ENCODE measurements around the gene TAAR1.
"Not testable (repeated sequence)": the region's sequence is repeated elsewhere in the genome, so short reads cannot be mapped to it uniquely, and the experiment has no call there.

The TAAR1 gene

GRCh38 chr6:132659082-132659481 is at the start of gene TAAR1:
TAAR1 (minus strand) TSS chr6:132659182; CDS start chr6:132646003, 13,179 bp downstream.
- FAIRE-seq, result no peak

DNA sequence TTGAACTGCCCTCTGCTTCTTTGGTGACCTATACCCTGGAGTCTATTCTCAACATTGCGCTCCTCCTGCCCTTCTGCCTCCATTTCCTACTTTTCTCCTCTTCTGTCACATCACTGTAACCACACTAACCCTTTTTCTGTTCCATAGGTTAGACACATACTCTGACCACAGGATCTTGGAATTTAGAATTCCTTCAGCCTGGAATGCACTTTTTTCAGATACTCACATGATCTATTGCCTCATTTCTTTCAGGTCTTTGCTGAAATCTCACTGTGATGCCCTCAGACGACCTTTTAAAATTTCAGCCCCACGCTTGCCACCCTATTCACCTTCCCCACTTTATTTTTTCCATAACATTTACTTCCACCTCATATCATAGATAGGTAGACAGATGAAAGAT is 49.8 kb upstream of the TAAR1 start:
- no peak for FAIRE-seq

DNA sequence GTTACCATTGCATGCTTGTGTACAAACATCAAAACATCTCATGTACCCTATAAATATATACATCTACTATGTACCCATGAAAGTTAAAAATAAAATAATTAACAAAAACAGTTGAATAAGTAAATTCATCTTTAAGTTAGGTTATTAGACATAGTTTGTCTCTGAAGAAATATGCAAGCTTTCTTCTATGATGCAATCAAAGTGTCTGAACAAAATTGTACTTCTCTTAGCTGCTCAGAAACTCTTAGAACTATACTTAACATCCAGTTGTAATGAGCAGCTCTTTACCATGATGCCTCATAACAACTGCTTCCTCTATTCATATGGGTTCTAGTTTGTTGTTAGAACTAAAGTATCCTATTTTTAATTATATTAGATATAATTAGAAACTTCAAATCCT is 49.0 kb upstream of the TAAR1 start:
- no peak for FAIRE-seq

- FAIRE-seq, result not testable (repeated sequence)
Observed at GRCh38 chr6:132706756-132707155, 47.8 kb upstream of the TAAR1 start.

GRCh38 chr6:132703936-132704335 is 45.0 kb upstream of the TAAR1 start:
- no peak for FAIRE-seq

- FAIRE-seq, result no peak
Observed at GRCh38 chr6:132698608-132699007, 39.6 kb upstream of the TAAR1 start.

DNA sequence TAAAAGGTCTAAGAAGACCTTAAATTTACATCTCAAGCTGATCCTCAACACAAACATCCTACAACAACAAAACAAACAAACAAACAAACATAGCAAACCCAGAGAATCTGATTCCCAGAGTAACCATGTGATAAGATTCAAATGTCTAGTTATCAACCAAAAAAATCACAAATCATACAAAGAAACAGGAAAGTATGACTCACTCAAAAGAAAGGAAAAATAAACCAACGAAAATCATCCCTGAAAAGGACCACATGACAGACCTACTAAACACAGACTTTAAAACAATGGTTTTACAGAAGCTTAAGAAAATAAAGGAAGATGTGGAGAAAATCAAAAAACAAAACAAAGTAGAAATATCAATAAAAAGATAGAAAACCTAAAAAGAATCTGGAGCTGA is 36.8 kb upstream of the TAAR1 start:
- no peak for FAIRE-seq

DNA sequence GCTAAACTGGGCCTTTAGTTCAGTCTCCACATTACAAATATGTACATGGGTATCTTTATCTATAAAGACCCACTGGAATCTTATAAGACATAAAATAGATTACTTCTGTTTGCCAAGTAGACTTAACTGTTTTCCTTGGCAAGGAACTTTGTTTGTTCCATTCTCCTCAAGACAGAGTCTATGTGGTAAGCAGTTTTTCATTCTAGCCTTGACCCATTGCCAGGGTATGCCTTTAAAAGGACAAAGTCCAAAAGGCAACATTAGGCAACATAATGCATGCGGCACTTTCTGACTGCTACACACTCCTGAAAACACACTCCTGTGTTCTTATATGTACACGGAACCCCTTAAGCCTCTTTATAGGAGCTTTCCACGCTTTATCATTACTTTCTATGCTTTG is 34.5 kb upstream of the TAAR1 start:
- no peak for FAIRE-seq

GRCh38 chr6:132690678-132691077 is 31.7 kb upstream of the TAAR1 start:
- FAIRE-seq, result no peak

DNA sequence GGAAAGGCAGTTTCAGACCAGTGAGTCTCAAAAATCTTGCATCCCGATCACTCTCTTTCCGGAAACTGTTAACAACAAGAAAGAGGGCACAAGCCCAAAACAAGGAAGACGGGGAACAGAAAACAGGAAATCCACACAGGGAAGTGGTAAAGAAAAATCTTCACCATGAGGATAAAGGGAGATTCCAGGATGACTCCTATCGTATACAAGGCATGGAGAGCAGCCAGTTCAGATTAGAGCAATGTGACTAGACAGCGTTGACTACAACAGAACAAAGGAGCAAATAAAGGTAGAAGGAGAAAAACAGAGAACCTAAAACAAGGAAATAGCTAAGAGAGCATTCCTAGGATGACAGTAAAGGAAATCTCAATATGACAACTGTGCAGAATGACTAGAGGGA is 28.3 kb upstream of the TAAR1 start:
- FAIRE-seq, result no peak

DNA sequence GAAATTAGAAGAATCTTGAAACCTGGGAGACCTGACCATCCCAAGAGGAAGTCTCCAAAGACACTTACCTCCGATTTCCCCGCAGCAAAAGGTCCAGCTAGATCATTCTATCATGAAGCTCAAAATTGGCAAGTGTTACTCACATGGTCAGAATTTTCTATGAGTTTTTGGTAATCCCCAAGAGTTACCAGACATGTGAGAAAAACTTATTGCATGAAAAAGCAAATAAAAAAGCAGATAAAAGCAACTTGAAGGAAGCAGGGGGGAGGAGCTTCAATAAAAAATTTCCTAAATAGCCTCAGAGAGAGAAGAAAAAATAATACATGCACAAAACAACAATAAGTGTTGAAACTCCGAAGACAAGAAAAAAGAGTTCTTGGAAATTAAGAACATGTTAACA is 27.5 kb upstream of the TAAR1 start:
- FAIRE-seq, result no peak

- FAIRE-seq, result no peak
Observed at GRCh38 chr6:132685009-132685408, 26.0 kb upstream of the TAAR1 start.

DNA sequence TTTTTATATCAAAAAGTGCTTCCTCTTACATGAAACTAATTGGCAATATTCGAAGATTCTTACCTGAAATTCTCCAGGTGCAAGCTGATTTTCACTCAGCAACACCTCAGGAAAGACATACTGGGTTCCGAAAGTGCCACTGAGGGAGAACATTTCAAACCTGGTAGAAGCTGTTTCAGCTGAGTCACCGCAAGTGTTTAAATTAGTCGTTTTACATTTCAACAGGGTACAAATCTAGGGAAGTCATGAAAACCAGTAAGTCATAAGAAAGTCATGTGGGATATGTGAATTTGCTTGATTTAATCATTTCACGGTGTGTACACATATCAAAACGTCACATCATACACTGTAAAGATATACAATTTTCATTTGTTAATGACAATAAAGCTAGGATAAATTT is 25.3 kb upstream of the TAAR1 start:
- FAIRE-seq, result no peak

DNA sequence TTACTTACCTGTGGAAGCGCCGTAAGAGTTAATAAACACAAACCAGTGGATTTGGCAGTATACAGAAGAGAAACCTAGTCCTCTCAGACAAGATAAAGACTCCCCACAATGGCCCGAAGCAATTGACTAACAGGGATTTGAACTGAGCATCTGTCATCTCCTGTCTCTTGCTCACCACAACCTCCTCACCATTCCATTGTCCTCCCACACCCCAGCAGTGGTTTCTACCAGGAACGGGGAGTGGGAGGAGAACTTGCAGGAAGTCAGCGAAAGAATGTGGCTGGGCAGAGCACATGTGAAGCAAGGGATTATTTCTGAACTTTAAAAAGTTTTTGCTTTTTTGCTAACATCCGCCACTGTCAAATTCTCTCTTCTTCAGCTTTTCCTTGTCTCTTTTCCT is 24.6 kb upstream of the TAAR1 start:
- no peak for FAIRE-seq

- not testable (repeated sequence) for FAIRE-seq
Observed at GRCh38 chr6:132679094-132679493, 20.1 kb upstream of the TAAR1 start.

DNA sequence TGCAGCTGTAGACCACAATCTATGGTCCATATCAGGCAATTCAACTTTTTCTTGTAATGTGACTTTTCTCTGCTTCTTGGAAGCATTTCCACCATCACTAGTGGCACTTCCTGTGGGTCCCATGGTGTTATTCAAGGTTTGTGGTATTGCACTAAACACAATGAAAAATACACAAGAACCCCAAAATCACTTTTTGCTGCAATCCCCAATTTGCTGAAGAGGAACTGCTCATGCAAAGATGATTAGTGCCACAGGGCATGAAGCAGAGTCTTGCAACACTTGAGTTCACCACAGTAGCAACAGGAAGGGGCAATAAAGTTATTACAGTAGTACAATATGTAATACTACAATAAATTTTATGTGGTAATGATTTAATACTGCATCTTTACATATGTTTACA is 16.8 kb upstream of the TAAR1 start:
- FAIRE-seq, result no peak

- FAIRE-seq, result no peak
Observed at GRCh38 chr6:132675002-132675401, 16.0 kb upstream of the TAAR1 start.

DNA sequence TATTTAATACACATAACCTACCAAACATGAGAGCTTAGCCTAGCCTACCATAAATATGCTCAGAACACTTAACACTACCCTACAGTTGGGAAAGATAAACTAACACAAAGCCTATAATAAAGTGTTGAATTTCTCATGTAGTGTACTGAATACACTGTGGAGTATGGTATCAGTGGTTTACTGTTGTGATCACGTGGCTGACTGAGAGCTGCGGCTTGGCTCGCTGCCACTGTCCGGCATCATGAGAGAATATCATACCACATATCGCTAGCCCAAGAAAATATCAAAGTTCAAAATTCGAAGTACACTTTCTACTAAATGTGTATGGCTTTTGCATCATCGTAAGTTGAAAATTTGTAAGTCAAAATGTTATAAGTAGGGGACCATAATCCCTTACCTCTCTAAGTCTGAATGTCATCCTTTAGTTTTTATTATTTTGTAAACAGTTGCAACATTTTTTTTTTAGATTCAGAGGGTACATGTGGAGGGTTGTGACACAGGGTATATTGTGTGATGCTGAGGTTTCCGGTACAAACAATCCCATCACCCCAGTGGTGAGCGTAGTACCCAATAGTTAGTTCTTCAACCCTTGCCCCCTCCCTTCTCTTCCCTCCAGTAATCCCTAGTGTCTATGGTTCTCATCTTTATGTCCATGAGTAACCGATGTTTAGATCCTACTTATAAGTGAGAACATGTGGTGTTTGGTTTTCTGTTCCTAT is 14.6 kb upstream of the TAAR1 start:
- FAIRE-seq, result no peak

- FAIRE-seq, result no peak
Observed at GRCh38 chr6:132671295-132671694, 12.3 kb upstream of the TAAR1 start.

DNA sequence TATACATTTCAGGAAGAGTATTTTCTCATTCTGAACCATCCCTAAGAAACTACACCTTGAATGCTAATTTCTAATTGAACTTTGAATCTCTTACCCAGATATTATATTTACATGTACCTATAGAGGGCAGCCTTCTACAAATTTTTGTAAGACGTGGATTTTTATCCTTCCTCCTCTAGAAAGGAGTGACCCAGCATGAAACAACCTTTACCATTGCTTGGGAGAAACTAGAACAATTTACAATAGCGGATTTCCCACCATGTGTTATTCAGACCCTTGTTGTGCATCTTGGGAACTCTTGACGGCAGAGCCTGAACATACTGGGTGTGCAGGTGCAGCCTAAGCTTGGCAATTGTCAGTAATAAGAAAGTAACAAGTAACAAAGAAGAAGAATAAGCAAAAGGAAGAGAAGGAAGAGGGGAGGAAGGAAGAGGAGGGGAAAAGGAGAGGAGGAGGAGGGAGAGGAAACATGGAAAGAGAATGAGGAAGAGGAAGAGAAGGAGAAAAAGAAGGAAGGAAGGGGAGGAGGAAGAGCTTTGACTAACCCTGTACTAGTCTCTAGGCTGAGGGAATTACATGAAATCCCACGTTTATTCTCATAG is 10.8 kb upstream of the TAAR1 start:
- FAIRE-seq, result peak; percentile 97

GRCh38 chr6:132666118-132666517 is 7.1 kb upstream of the TAAR1 start:
- no peak for FAIRE-seq

DNA sequence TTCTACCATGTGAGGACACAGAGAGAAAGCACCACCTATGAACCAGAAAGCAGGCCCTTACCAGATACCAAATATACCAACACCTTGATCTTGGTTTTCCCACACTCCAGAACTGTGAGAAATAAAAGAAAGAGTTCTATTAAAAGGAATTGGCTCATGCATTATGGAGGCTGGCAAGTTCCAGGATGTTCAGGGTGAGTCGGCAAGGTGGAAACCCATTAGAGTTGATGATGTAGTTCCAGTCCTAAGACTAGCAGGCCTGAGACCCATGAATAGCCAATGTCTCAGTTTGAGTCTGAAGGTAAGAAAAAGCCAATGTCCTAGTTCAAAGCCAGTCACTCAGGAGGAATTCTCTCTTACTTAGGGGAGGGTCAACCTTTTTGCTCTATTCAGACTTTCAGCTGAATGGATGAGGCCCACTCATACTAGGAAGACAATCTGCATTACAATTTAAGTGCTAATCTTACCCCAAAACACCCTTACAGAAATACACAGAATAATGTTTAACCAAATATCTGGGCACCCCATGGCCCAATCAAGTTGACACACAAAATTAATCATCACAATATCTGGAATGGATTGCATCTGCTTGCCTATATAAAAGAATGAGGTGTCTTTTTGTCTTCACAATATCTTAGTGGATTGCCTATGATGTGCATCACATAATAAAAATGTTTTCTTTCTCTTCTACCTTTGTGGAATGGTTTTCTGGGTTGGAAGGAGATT is 5.5 kb upstream of the TAAR1 start:
- FAIRE-seq, result no peak

DNA sequence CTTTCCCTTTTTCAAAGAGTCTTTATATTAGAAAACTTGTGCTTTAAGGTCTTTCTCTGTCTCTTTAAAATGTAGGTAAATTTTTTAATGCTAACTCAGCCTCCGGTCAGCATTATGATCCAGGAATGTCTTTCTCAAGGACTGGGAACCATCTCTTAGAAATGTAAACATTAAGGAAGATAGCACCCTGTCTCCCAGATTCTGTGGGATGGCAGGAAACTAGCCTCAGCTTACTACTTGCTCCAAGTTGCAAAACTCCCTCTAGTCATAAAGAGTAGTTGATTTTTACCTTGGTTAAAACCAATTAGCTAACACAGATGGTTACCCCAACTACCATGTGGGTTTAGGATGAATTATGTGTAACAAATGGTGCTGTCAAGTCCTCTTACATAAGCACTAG is 4.7 kb upstream of the TAAR1 start:
- FAIRE-seq, result no peak

DNA sequence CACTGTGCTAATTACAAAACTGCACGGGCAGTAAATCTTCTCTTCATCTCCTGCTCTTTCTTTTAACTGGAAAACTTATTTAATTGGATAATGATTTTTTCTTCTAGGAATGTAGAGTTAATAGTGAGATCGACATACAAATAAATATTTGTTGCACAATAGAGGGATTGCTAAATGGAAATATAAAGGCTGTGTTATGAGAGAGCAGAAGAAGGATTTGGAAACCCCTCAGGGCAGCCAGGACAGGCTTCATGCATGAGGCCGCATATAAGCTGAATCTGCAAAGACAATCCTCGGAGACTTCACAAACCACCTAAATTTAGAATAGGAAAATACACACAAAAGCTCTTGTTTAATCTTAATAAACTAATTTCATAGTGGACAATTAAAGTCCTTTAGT is 2.9 kb upstream of the TAAR1 start:
- no peak for FAIRE-seq
